HFF-Myc (cell line): Measurements from ENCODE around the gene GOLT1A.

ENCODE experiments used
- DNase-seq: peaks from one replicate; pipeline ENCODE4 v3.0.0-alpha.2; 2011; ENCODE audit warnings: low read depth; ENCODE audit errors: extremely low read depth
- H3K4me3 ChIP-seq: replicated peaks from 2 replicates; pipeline ENCODE4 v1.5.1; 2011; ENCODE audit warnings: low read depth, mild to moderate bottlenecking, control low read depth, low read length
- CTCF ChIP-seq: IDR thresholded peaks from 2 replicates; pipeline ENCODE4 v1.5.1; 2012; ENCODE audit warnings: mild to moderate bottlenecking, low read depth, low read length, control low read depth; ENCODE audit errors: missing control alignments

Gene GOLT1A

GRCh38 chr1:204207136-204207616, 6.6 kb downstream of the GOLT1A start:
- H3K4me3 ChIP-seq: no peak overlapping the region
- TF ChIP-seq CTCF: peak; percentile 96
- no peak for DNase-seq

- H3K4me3 ChIP-seq: no peak overlapping the region
- no peak for TF ChIP-seq CTCF
- DNase-seq: no peak
These were observed 7.7 kb downstream of the GOLT1A start for GRCh38 chr1:204206121-204206520.

- H3K4me3 ChIP-seq: no peak overlapping the region
- no peak for DNase-seq
- no peak for TF ChIP-seq CTCF
These were observed 8.3 kb downstream of the GOLT1A start for GRCh38 chr1:204205486-204205885.

- DNase-seq: no peak
- no peak overlapping the region for H3K4me3 ChIP-seq
- no peak for TF ChIP-seq CTCF
These were observed 8.8 kb downstream of the GOLT1A start for GRCh38 chr1:204204944-204205343.

- no peak overlapping the region for H3K4me3 ChIP-seq
- no peak for TF ChIP-seq CTCF
- DNase-seq: no peak
These were observed 10.5 kb downstream of the GOLT1A start for GRCh38 chr1:204203206-204203767.

GRCh38 chr1:204202481-204202880, 11.3 kb downstream of the GOLT1A start:
- TF ChIP-seq CTCF: no peak
- no peak overlapping the region for H3K4me3 ChIP-seq
- DNase-seq: no peak

GRCh38 chr1:204201348-204202040, 12.3 kb downstream of the GOLT1A start:
- DNase-seq: no peak
- no peak for TF ChIP-seq CTCF
- H3K4me3 ChIP-seq: no peak overlapping the region
